GM12873 (cell line): ENCODE results near the gene RFTN1.

Experiments used
- CTCF ChIP-seq: IDR thresholded peaks from 2 replicates; pipeline ENCODE4 v1.5.1; 2012; ENCODE audit warnings: low read depth, mild to moderate bottlenecking, moderate library complexity, low read length, control low read depth; ENCODE audit not compliant: insufficient read depth; ENCODE audit errors: missing control alignments

The RFTN1 gene

GRCh38 chr3:16550305-16550675 lies 36.8 kb upstream of the RFTN1 start:
- no peak for TF ChIP-seq CTCF

GRCh38 chr3:16548721-16549120 lies 35.2 kb upstream of the RFTN1 start:
- TF ChIP-seq CTCF = no peak

GRCh38 chr3:16547561-16548357 lies 34.3 kb upstream of the RFTN1 start:
- TF ChIP-seq CTCF = no peak

GRCh38 chr3:16546186-16547010 lies 32.9 kb upstream of the RFTN1 start:
- no peak for TF ChIP-seq CTCF

GRCh38 chr3:16545413-16546185 lies 32.1 kb upstream of the RFTN1 start:
- TF ChIP-seq CTCF = no peak

- no peak for TF ChIP-seq CTCF
These were observed 29.9 kb upstream of the RFTN1 start for GRCh38 chr3:16543242-16543864.
